Measurements from ENCODE around the gene TTC19. TPM values are rescaled to one million over a fixed set of nuclear protein-coding genes. Genes with fewer than 3 reads are reported as not detected.

Gene TTC19
- total and polyA plus RNA-seq, 2 experiments from 2014 or later: 30.3 to 93.5 TPM

GRCh38 chr17:16072031-16072430 lies 72.4 kb downstream of the TTC19 start:
- Mint-ChIP-seq H3K27me3 (ENCODE audit: insufficient read depth, low read depth, poor library complexity) (no peaks in the 10 kb centered on the region), H3K9me3 (no peaks in the 10 kb centered on the region), H3K4me1 (no peaks in the 10 kb centered on the region), H3K36me3 (ENCODE audit: low read depth) (peaks cover 70% of the 10 kb centered on the region), H3K27ac (no peak overlapping the region), H3K4me3 (no peak overlapping the region)
- TF ChIP-seq STAT1 (IDR thresholded peaks at IDR 0.05; ENCODE audit: unreplicated experiment) (no peak), JUNB (IDR thresholded peaks at IDR 0.05; ENCODE audit: unreplicated experiment) (no peak), ZNF462 (CRISPR knock-in tag; IDR thresholded peaks at IDR 0.05) (no peak), REST (IDR thresholded peaks at IDR 0.05; ENCODE audit: unreplicated experiment) (no peak), ZNF114 (CRISPR knock-in tag; IDR thresholded peaks at IDR 0.05) (no peak), POLR2AphosphoS5 (IDR thresholded peaks at IDR 0.05; ENCODE audit: low read depth) (no peak), CREB1 (CRISPR knock-in tag; IDR thresholded peaks at IDR 0.05; ENCODE audit: low read depth) (no peak), ZNF331 (CRISPR knock-in tag; IDR thresholded peaks at IDR 0.05; ENCODE audit: low read depth) (no peak), EZH2phosphoT487 (IDR thresholded peaks at IDR 0.05; ENCODE audit: unreplicated experiment) (no peak), CTCF (conservative IDR thresholded peaks at IDR 0.05; ENCODE audit: low read depth in 2 of 2) (no peak), EZH2 (IDR thresholded peaks at IDR 0.05; ENCODE audit: low read depth, unreplicated experiment) (no peak), ETS1 (IDR thresholded peaks at IDR 0.05) (no peak), NANOG (IDR thresholded peaks at IDR 0.05; ENCODE audit: borderline replicate concordance) (no peak)
- Histone ChIP-seq H3K36me3 (ENCODE audit: insufficient read depth) (peaks cover 28% of the 10 kb centered on the region; the same call in 1 of the 2 replicates), H3F3A (replicated peaks; ENCODE audit: low read depth) (no peaks in the 10 kb centered on the region), H2AFZ (no peak overlapping the region), H3K4me1 (ENCODE audit: insufficient read depth) (no peaks in the 10 kb centered on the region), H3K9me2 (ENCODE audit: insufficient read depth) (no peaks in the 10 kb centered on the region), H3K4me2 (no peak overlapping the region), H3K27me3 (ENCODE audit: insufficient read depth) (no peaks in the 10 kb centered on the region), H4K20me1 (replicated peaks; ENCODE audit: insufficient read depth) (no peaks in the 10 kb centered on the region), H3K4me3 (no peak overlapping the region), H3K27ac (ENCODE audit: low read depth) (no peak overlapping the region), H3K79me2 (replicated peaks; ENCODE audit: insufficient read depth) (no peaks in the 10 kb centered on the region)
- ATAC-seq (no peak), DNase-seq (ENCODE audit: low spot score) (no peak)
